NOMO-1 treated with dmso at 0.1 percent for 144 hours (cell line): Measurements from ENCODE around the gene GLIS1.
A peak's percentile ranks its signal among the peaks of the same experiment; 100 is the strongest.

ENCODE experiments used
- DNase-seq: peaks from one replicate; lab custom pipeline; 2025; ENCODE audit not compliant: unreplicated experiment; lab: John Stamatoyannopoulos, UW

Gene GLIS1

DNA sequence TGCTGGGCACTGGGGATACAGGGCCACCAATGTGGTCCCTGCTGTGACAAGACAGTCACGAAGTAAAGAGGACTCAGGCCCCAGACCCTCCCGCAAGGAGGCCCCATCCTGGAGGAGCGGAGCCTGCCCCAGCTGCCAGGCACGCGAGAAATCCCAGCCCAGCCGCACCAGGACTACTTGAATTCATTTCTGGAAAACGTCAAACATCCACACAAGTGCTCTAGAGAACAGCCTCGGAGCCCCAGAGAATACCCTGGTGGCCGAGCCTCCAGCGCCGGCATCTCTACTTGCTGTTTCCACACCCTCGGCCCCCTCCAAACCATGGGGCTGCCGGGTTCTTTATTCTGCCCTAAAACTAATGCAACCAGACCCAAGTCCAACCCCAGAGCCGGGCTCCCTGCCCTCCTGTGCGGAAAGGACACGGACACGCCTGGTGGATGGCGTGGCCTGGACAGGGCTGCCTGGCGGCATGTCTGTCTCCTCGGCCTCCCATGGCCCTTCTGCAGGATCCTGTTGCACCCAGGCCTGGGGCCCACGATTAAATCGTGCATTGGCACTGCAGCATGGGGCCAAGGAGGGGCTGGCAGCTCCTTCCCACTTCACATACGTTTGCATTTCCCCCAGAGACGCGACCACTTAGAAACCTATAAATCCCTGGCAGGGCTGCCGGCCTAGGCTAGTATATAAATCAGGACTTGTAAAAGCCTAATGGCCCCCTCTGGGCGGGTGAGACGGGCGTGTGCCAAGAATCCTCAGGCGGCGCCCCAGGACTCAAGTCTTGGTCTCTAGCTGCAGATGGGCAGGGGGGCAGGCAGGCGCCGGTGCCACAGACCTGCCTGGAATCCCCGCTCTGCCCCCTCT lies 238.5 kb downstream of the GLIS1 start:
- no peak for DNase-seq

- no peak for DNase-seq
Measured at GRCh38 chr1:53499257-53500203, 239.4 kb downstream of the GLIS1 start.

DNA sequence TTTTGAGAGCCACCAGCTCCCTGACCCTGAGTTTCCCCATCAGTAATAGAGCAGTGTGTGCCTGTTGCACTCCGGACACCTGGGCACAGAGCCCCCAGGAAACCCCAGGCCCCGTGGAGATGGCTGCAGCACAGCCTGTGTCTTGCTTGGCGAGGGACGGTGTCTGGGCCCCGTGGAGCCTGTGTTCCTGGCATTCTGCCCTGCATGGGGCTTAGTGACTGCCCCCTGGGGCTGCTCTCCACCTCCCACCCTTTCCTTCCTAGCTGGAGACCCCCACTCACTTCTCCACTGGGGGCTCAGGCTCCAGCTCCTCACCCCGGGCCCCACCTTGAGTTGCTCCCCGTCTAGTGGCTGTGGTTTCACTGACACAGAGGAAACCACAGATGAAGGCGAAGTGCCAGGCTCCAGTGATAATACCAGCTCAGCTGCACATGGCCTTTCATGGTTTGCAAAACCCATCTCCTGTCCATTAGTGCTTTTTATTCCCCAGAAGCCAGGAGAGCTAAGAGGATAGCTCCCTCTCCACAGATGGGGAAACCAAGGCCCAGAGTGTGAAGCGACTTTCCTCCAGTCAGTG lies 240.3 kb downstream of the GLIS1 start:
- no peak for DNase-seq

- no peak for DNase-seq
Measured at GRCh38 chr1:53495633-53496345, 243.2 kb downstream of the GLIS1 start.

- DNase-seq, result no peak
Measured at GRCh38 chr1:53490351-53490750, 248.6 kb downstream of the GLIS1 start.

DNA sequence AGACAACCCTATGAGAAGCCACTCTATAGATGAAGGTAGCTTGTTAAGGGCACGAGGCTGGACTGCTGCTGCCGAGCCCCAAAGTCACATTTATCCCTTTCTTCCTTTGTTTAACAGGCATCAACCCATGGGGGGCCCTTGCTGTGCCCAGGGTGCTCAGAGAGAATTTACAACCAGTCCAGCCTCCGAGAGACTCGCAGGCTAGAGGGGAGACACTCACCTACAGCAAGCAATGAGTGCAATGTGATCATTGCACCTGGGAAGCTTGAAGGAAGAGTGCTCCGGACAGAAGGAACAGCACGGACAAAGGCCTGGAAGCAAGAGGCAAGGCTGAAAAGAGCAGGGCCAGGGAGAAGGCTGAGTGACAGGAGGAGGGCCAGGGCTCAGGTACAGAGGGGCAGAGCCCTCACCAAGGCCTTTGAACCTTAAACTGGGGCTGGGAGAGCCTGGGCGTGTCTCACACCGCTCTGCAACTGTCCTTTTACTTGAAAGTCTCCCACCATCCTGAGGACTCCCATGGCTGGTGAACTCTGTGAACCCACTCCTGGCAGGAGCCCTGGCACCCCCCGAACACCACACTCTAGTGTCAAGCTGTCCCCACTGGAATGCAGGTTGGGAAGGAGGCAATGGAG lies 252.5 kb downstream of the GLIS1 start:
- no peak for DNase-seq

DNA sequence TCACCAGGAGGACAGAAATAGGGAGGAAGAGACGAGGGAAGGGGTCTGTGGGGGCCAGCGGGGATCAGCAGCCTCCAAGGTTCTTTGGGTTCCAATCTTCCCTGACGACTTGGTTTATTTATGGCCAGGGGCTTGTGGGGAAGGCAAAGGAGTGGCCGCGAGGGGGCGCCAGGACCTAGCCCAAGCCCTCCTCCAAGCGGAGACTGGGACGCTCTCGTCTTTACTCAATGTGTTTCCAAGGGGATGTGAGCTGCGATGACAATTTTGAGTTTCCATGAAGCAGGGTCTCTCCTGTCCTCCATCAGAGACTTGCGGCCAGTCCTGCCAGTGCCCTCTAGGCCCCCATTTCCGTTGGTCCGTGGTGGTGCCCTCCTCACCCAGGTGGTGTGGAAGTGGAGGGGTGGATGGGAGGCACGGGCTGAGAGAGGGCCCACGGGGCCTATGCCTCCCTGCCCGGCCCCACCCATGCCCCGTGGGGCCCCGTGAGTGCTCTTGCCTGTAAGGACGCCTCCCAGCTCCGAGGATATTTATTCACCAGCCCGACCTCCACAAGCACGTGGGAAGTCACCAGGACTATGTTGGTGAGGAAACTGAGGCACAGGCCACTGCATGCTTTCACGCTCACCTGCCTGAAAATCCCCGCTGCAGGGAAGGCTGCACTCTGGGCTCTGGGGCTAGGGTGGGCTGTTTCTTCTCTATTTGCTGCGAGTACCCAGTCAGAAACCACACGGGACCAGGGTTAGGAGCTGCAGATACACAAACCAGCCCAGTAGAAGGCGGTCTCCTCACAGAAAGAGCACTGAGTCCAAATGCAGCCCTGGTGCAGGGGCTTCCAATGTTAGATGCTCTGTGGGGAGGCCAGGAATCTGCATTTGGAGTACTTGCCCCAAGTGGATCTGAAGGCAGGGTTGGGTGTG lies 253.2 kb downstream of the GLIS1 start:
- peak; percentile 54 for DNase-seq

GRCh38 chr1:53484705-53485477 lies 254.1 kb downstream of the GLIS1 start:
- DNase-seq, result no peak

DNA sequence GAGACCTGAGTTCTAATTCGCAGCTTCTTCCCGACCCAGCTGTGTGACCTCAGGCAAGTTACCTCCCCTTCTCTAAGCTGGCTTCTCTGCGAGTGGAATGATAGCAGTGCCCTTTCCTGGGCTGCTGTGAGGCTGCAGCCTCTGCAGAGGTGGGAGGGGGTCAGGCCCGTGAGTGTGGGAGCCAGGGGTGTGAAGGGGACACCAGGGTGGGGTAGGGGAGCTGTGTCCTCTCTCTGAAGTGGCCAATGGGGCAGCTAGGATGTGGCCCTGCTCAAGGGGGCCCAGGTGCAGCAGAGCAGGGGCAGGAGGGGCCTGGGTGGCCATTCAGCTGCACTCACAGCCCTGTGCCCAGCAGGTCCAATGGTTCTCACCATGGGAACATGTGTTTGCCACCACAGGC lies 255.3 kb downstream of the GLIS1 start:
- DNase-seq, result no peak

GRCh38 chr1:53483170-53483569 lies 255.8 kb downstream of the GLIS1 start:
- no peak for DNase-seq

DNA sequence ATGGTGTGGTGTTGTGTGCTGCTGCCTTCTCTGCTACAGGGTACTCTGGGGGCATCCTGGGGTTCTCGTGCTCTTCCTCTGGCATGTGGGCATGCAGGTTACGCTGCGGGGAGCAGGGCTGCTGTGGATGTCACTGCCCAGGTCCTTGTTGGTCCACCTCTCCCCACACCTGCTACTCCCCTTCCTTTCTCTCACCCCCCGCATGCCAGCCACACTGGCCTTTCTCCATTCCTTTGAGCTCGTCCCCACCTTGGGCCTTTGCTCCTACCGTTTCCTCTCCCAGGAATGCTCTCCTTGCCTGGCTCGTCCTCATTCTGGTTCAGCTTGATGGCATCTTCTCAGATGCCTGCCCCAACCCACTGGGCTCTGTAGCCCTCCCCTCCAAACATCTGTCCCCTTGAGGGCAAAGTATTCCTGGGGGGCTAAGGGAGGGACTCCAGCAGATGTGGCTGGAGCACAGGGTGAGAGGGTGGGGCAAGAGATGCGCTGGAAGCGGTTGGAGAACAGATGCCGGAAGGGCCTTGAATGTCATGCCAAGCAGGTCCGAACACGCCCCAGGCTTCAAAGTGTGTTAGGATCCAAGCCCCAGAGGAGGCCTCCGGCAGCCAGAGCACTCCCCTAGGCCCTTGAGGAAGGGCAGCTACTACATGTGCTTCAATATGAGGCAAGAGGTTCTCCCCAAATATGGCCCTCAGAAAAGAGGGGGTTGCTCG lies 256.4 kb downstream of the GLIS1 start:
- no peak for DNase-seq

DNA sequence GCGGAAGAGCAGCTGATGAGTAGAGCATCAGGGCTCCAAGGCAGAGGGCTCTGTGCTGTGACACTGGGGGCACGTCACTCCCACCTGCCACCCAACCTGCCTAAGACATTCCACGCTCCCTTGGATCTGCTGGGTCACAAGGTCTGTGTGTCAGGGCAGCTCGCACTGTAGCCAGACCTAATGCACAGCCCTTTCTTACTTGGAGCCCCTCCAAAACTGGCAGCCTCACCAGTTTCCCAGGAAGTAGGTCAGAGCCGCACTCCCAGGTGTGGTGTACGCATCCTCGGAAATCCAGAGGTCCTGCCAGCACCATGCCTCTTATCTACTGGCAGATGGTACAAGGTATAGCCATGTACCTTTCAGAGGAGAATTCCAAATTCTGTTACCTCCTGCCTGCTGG lies 257.5 kb downstream of the GLIS1 start:
- DNase-seq, result no peak

- DNase-seq, result no peak
Measured at GRCh38 chr1:53480678-53481077, 258.3 kb downstream of the GLIS1 start.

DNA sequence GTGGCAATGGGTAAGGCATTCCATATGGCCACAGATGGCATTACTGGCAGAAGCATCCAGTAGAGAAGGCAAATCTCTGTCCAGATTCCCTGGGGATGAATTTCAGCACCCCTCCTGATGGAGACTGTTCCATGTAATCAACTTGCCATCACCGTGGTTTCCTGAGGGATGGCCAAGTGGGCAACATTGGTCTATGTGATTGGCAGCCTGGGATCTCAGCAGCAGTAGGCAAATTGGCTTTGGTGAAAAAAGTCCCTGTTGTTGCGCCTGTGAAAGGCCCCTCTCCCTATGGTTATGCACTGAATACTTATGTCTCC lies 260.5 kb downstream of the GLIS1 start:
- no peak for DNase-seq

GRCh38 chr1:53477651-53478501 lies 261.1 kb downstream of the GLIS1 start:
- DNase-seq, result no peak

DNA sequence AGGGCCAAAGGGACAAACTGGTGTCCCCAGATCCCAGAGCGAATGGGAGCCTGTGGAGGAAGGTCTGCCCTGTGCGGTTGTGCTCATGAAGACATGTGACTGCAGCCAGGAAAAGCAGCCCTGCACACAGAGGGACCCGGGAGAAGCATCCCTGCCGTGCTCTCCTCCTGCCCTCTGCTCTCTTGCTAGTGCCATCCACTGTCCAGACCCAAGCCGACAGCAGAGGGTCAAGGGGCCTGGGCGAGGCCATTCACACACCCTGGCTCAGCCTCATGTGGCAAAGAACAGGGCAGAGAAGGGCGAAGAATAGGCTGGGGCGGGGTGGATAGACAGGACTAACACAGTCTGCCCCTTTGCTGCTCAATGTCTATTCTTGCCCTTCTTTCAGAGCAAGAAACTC lies 262.4 kb downstream of the GLIS1 start:
- no peak for DNase-seq

GRCh38 chr1:53475664-53476063 lies 263.3 kb downstream of the GLIS1 start:
- DNase-seq, result no peak
